ENCODE measurements around the gene ZNF845.

GRCh38 chr19:53328967-53329366 is 4.6 kb upstream of the ZNF845 start:
- TF ChIP-seq CTCF (conservative IDR thresholded peaks at IDR 0.05), result no peak
- TF ChIP-seq ZFX (IDR thresholded peaks at IDR 0.05), result no peak

Measured in C4-2B (cell line).